Inflammatory macrophage treated with lipopolysaccharide for 1 hour (primary cell): ENCODE measurements around the gene POR.

Source experiments
- DNase-seq, 2 donors: peaks; one replicate each; pipeline ENCODE4 v3.0.0-alpha.2; 2020 to 2022

POR gene

GRCh38 chr7:75980430-75981202 lies 65.7 kb downstream of the POR start:
- DNase-seq, result no peak

GRCh38 chr7:75981203-75981452 lies 66.2 kb downstream of the POR start:
- no peak for DNase-seq

- no peak for DNase-seq
Observed at GRCh38 chr7:75981453-75982305, 66.7 kb downstream of the POR start.

- no peak for DNase-seq
Observed at GRCh38 chr7:75982306-75983064, 67.5 kb downstream of the POR start.

GRCh38 chr7:75983471-75984129 lies 68.6 kb downstream of the POR start:
- no peak for DNase-seq

DNA sequence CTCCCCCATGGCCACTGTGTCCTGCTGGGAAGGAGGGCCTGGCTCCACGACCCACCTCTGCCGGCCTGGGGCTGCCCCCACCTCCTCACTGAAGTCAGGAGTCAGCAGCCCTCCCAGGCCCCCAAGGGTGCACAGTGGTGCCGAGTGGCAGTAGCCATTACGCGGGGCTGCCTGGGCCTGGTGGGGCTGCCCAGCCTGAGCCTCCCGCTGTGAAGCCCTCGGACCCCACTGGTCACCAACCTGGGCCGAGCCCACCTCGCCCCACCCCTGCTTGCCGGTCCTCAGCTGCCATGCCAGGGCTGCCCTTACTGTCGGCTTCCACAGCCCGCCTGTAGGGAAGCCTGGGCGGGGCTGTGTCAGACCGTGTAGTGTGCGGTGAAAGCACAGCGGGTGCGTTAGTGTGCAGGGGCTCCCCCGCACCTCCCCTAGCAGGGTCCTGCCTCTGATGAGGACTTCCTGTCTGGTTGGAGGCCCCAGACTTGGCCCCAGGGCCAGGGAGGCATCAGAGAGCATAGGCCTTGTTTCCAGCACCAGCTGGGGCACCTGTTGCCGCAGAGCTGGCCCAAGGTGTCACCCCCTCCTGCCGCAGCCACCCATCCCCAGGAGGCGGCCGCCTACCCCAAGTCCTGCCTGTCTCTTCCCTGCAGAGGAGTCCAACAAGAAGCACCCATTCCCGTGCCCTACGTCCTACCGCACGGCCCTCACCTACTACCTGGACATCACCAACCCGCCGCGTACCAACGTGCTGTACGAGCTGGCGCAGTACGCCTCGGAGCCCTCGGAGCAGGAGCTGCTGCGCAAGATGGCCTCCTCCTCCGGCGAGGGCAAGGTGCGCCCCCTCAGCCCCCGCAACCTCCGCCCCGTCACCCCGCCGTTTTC lies 69.4 kb downstream of the POR start:
- DNase-seq, result no peak

DNA sequence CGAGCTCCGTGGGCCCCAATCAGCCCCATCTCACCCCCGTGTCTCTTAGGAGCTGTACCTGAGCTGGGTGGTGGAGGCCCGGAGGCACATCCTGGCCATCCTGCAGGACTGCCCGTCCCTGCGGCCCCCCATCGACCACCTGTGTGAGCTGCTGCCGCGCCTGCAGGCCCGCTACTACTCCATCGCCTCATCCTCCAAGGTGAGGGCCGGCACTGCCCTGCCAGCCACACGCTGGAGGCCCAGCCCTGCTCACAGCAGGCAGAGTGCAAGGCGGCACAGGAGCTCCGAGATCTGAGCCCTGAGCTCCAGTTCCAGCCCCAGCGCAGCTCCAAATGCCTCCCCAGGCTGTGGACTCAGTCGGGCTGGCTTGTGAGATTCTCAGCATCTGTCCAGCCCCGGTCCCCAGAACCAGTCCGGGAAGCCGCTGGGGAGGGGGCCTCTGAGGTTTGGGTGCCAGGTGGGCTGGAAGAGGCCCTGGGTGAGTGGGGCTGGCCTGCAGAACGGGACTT lies 70.1 kb downstream of the POR start:
- DNase-seq, result no peak

DNA sequence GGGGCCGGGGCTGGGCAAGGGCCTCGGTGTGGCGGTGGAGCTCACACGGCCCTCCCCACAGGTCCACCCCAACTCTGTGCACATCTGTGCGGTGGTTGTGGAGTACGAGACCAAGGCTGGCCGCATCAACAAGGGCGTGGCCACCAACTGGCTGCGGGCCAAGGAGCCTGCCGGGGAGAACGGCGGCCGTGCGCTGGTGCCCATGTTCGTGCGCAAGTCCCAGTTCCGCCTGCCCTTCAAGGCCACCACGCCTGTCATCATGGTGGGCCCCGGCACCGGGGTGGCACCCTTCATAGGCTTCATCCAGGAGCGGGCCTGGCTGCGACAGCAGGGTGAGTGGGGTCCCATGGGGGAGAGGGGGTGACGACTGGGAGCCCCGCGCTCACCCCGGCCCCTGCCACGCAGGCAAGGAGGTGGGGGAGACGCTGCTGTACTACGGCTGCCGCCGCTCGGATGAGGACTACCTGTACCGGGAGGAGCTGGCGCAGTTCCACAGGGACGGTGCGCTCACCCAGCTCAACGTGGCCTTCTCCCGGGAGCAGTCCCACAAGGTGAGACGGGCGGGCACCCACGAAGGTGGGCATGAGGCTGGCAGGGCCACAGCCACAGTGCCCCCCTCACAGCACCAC lies 70.7 kb downstream of the POR start:
- no peak for DNase-seq

- no peak for DNase-seq
Observed at GRCh38 chr7:75986147-75986781, 71.3 kb downstream of the POR start.

DNA sequence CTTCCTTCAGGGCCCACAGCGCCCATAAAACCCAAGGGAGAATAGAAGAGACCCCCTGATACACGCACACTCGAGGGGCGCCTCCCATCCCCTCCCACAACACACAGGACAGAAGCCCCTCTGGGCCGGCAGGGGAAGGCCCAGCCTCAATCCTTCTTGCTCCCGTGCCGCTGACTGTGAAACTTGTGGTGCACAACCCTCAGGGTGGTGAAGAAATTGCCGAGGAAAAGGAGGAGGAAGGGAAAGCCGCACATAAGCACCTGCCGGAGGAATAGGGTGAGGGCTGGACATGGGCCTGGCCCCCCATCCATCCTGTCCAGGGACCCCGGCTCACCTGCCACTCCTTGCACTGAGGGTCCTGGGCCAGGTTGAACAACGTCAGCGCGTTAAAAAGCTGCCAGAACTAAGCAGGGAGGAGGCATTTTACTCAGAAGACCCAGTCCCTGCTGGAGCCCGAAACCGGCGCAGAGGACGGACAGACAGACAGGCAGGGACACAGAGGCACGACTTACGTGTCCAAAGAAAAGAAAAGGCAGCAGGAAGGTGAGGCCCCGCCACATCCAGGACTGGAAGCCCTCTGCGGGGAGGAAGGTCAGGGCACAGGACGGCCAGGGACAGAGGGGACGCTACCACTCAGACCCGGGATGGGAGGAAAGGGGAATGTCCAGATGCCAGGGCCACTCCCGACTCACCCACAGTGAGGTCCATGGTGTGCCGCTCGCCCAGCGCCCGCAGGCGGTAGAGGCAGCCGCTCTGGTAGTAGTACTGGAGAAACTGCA lies 72.3 kb downstream of the POR start:
- no peak for DNase-seq

DNA sequence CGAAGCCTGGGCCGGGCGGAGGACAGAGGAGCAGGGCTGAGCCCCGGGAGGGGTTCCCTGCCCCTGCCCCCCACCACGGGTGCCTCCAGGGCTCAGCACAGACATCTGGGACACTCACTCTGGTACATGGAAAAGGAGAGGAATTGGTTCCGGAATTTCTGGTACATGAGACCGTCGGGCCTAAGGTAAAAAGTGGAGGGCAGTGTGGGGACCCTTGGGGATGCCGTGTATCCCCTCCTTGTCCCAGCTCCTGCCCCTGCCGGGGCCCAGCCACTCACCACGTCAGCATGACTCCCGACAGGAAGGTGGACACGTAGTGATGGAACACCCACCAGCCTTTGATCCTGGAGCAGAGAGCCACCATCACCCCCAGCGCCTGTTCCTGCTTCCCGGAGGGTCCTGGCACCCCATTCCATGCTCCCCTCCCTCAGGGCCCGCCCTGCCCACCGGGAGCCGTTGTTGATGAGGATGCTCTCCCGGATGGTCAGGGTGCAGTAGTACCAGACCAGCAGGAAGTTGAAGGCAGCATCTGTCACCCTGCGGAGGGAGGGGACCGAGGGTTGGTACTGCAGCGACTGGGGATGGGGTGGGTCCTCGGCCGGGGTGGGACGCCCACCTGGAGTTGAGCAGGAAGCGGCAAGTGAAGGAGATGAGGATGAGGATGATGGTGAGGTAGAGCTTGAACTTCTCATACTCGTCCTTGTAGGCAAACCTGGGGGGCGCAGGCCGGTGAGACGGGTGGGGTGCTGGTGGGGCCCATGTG lies 73.0 kb downstream of the POR start:
- DNase-seq, result no peak

GRCh38 chr7:75988568-75989499 lies 73.9 kb downstream of the POR start:
- no peak for DNase-seq

DNA sequence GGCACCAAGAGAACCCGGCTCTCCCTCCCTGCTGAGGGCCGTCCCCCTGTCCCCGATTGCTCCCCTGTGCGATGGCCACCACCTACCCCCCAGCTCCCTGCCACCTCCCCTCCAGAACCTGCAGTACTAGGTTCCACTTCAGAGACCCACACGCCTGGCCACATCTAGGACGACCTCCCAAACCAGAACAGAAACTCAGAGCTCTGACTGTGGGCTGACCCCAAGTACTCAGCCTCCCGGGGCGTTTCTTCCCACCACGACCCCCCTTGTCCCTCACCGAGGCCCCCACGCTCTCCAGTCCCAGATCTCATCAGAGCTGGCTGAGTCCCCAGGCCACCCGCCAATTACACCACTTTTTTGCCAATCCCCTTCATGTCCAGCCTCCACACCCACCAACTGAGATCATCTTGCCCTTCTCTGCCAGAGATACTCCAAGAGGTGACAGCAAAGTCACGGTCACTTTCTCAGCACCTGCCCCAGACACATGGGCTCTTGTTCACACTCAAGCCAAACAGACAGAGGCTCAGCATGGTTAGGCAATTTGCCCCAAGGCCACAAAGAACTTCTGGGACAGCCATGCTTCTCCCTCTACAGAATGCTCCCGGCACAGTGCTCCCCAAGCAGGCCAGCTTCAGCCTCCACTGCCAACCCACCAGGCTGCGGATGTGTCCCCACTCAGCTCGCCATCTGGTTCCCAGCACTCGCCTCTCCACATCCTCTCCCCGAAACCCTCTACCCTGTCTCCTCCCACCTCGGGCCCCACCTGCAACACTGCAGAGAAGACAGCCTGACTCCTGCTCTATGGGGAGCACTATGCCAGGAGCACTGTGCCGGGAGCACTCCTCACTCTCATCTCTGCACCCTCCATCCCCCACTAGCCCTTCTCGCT lies 74.8 kb downstream of the POR start:
- no peak for DNase-seq

DNA sequence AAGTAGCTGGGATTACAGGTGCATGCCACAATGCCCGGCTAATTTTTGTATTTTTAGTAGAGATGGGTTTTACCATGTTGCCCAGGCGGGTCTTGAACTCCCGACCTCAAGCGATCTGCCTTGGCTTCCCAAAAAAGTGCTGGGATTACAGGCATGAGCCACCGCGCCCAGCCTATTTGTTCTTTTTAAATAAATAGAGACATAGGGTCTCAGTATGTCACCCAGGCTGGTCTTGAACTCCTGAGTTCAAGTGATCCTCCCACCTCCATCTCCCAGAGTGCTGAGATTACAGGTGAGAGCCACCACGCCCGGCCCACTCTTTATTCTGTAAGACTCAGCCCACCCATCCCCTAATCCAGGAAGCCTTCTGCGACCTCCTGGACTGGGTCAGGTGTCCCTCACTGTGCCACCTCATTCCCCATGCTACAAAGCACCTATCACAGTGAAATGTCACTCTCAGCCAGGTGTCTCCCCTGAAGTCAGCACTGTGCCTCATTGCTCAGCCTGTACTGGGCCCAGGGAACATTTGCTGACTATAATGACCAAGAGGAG lies 76.7 kb downstream of the POR start:
- no peak for DNase-seq

DNA sequence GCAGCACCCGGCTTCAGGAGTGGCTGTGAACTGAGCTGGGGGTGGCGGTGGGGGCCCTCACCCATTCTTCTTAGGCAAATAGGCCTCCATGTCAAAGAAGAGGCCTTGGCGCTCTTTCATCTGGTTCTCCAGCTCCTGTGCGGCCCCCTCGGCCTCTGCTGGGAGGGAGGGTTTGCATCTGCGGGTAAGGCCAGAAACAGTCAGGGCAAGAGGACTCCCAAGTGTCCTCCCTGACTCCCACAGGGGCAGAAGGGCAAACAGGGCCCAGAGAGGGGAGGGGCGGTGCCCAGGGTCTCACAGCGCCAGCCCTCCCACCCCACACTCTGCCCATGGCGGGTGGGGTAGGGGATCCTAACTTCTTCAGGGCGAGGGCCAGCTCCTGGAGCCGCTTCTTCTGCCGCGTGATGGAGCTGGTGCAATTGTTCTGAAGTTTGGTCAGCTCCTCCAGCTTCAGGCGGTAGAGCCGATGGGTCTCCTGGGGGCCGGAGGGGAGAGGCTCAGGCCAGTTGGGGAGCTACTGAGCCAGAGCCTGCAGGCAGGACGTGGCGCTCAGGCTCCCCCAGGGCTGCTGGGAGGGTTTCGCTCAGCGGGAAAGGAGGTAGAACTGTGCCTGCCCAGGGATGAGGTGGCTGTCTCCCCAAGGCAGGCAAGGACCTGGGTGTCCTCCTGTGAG lies 77.3 kb downstream of the POR start:
- DNase-seq, result no peak
